ENCODE data around the gene SMIM27. TPM values are rescaled to one million over a fixed set of nuclear protein-coding genes. Genes with fewer than 3 reads are reported as not detected.

SMIM27 gene
- total and polyA plus RNA-seq, 9 of the 15 experiments (the other 6 are each of a cell fraction or from before 2014, with no cell fraction given) = 2.9 to 16.1 (median 7.9) TPM

- TF ChIP-seq CCNT2 (IDR thresholded peaks at IDR 0.05; ENCODE audit: borderline replicate concordance, extremely low read depth, insufficient read length, low read depth, low read length) (peak; percentile 30), KLF16 (IDR thresholded peaks at IDR 0.05) (0 out of 2 replicates have a peak, but pooled peaks have one; percentile 3), SRF (CRISPR knock-in tag; IDR thresholded peaks at IDR 0.05) (no peak), ZNF134 (CRISPR knock-in tag; conservative IDR thresholded peaks at IDR 0.05) (no peak), RB1 (IDR thresholded peaks at IDR 0.05; ENCODE audit: low read depth) (peak; percentile 53; the same call in 1 of the 2 replicates)
These were observed at the start of gene SMIM27, which contains the start of gene TOPORS (continued) for GRCh38 chr9:32552172-32552872.

- Histone ChIP-seq H3K4me1 (replicated peaks in 1 of 2; ENCODE audit: control insufficient read depth in 2 of 2, insufficient read depth in 2 of 2, low read length in 2 of 2) (no peaks in the 10 kb centered on the region), H3K36me3 (ENCODE audit: control insufficient read depth, insufficient read depth, low read length) (no peaks in the 10 kb centered on the region), H3K27ac (ENCODE audit: extremely low read depth, low read depth, low read length) (no peak overlapping the region), H3K27me3 (ENCODE audit: control insufficient read depth in 2 of 2, insufficient read depth in 2 of 2, low read length in 2 of 2) (no peaks in the 10 kb centered on the region), H3K9ac (ENCODE audit: insufficient read depth in 1 of 2, low read depth in 2 of 2, low read length in 2 of 2) (no peak overlapping the region), H2AFZ (ENCODE audit: low read depth, low read length) (no peak overlapping the region), H4K20me1 (replicated peaks; ENCODE audit: control insufficient read depth, insufficient read depth, low read length) (no peaks in the 10 kb centered on the region), H3K9me3 (replicated peaks; ENCODE audit: control insufficient read depth, insufficient read depth, low read depth, low read length) (no peaks in the 10 kb centered on the region), H3K9me1 (ENCODE audit: control insufficient read depth, insufficient read depth, low read length) (no peaks in the 10 kb centered on the region), H3K4me2 (ENCODE audit: insufficient read depth, low read length) (no peak overlapping the region), H3K4me3 (no peak overlapping the region), H3K79me2 (ENCODE audit: control insufficient read depth, insufficient read depth, low read length) (no peaks in the 10 kb centered on the region)
- ATAC-seq (no peak), DNase-seq (ENCODE audit: extremely low read depth in 1 of 4, low spot score in 3 of 4) (no peak), FAIRE-seq (no peak)
- ChIA-PET CTCF (ENCODE audit: low intra/inter-chr PET ratio) (no interaction called here), POLR2A (interaction anchor here (0.5 kb wide), 1 partner anchor 48 kb away, joined by 3 read pairs; no protein-coding TSS in a partner anchor)
- in situ Hi-C loops (cut with MboI) (no loop called here), intact Hi-C loops (cut with micrococcal nuclease) (no loop called here)
- WGBS (ENCODE audit: insufficient coverage, low coverage, missing lambda C conversion rate) = 6% methylated on average over 4 of the region's 4 CpGs
- BruUV-seq (replicated peaks) = no TSS peak
- TF ChIP-seq CREBBP (IDR thresholded peaks at IDR 0.05; ENCODE audit: low read depth, low read length) (no peak), TEAD2 (tag; IDR thresholded peaks at IDR 0.05) (no peak), ZNF282 (CRISPR knock-in tag; IDR thresholded peaks at IDR 0.05) (no peak), ZSCAN32 (CRISPR knock-in tag; IDR thresholded peaks at IDR 0.05) (no peak), HMGXB4 (CRISPR knock-in tag; IDR thresholded peaks at IDR 0.05) (no peak), ZNF583 (CRISPR knock-in tag; IDR thresholded peaks at IDR 0.05) (no peak), HDAC1 (IDR thresholded peaks at IDR 0.05) (no peak), MLX (CRISPR knock-in tag; conservative IDR thresholded peaks at IDR 0.05) (no peak), EGR1 (conservative IDR thresholded peaks at IDR 0.05) (no peak), TFAM (CRISPR knock-in tag; conservative IDR thresholded peaks at IDR 0.05) (no peak), MNT (conservative IDR thresholded peaks at IDR 0.05) (no peak), ETV5 (CRISPR knock-in tag; IDR thresholded peaks at IDR 0.05; ENCODE audit: low read depth) (no peak), TAF7 (tag; IDR thresholded peaks at IDR 0.05) (no peak)
These were observed 49.7 kb upstream of the SMIM27 start for GRCh38 chr9:32502464-32502863.
